ENCODE results near the gene TTC38.
A peak's percentile ranks its signal among the peaks of the same experiment; 100 is the strongest.

The TTC38 gene

GRCh38 chr22:46335201-46336118 is 67.7 kb downstream of the TTC38 start, which contains the start of gene TRMU:
TRMU (plus strand) TSS chr22:46335714; CDS start chr22:46335765, 51 bp downstream.
- DNase-seq: peak; percentile 84

GRCh38 chr22:46336119-46337078 is 68.6 kb downstream of the TTC38 start:
- no peak for DNase-seq

- DNase-seq: no peak
These were observed 70.1 kb downstream of the TTC38 start for GRCh38 chr22:46337870-46338269.

- no peak for DNase-seq
These were observed 70.8 kb downstream of the TTC38 start for GRCh38 chr22:46338636-46339035.

GRCh38 chr22:46339956-46340355 is 72.1 kb downstream of the TTC38 start:
- no peak for DNase-seq

- no peak for DNase-seq
These were observed 72.9 kb downstream of the TTC38 start for GRCh38 chr22:46340676-46341075.

Data from NCI-H2171 (cell line).